AG08396 (cell line): ENCODE data around the gene PTPN20.
A peak's percentile ranks its signal among the peaks of the same experiment; 100 is the strongest.
"Not testable (repeated sequence)": the region's sequence is repeated elsewhere in the genome, so short reads cannot be mapped to it uniquely, and the experiment has no call there.

ENCODE experiments used
- DNase-seq: peaks from one replicate; pipeline ENCODE4 v3.0.0; 2012; ENCODE audit warnings: low spot score, mixed read lengths

The PTPN20 gene

GRCh38 chr10:46911144-46911876 is at the start of gene PTPN20:
PTPN20 (plus strand) TSS chr10:46911428; CDS start chr10:46932500, 21,072 bp downstream.
- peak; percentile 1 for DNase-seq

DNA sequence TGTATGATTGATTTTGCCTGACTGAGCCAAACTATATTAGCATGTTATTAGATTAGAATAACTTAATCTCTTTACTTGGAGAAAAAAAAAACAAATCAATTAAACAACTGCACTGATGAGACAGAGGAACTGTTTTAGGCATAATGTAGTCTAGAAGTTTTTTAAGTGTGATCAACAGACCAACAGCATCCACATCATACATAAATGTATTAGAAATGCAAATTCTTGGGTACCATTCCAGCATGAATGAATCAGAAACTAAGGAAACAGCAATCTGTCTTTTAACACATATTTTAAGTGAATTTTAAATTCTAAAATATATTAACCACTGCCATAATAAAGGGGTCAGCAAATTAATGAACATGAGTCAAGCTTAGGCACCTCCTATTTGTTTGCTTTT is 41.5 kb upstream of the PTPN20 start:
- not testable (repeated sequence) for DNase-seq

DNA sequence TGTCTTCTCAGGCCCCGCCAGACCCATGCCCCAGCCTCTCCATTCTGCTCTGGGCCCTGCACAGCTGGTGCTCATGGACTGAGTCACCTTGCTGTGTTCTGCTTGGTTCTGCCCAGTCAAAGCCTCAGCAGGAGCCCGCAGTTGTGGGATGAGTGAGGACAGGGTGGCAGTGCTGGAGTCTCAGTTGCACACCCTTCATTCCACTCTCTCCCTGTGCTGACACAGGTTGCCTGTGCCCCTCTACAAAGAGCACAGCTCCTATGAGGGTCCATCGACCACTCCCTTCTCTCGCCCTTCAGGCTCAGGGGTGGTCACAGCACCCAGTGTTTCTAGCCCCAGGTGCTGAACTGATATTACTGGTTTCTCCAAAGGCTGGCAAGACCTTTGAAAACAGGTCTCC is 39.6 kb upstream of the PTPN20 start:
- peak; percentile 0 for DNase-seq

GRCh38 chr10:46875304-46875703 is 35.9 kb upstream of the PTPN20 start:
- DNase-seq, result not testable (repeated sequence)

DNA sequence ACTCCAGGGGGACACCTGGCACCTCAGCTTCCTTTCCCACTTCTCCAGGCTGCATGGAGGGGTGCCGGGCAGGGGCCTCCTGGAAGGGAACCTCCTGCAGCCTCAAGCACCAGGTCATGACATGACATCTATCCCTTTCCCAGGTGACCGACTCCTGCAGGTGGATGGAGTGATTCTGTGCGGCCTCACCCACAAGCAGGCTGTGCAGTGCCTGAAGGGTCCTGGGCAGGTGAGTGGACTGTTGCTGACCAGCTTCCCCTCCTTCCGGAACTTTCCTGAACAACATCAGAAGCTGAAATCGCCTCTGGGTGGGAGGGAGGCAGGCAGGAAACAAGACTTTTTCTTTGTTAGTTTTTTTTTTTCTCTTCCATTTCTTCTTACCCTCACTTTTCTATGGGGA is 34.5 kb upstream of the PTPN20 start:
- DNase-seq, result not testable (repeated sequence)

GRCh38 chr10:46878761-46879160 is 32.5 kb upstream of the PTPN20 start:
- DNase-seq, result not testable (repeated sequence)

GRCh38 chr10:46890813-46891611 is 20.2 kb upstream of the PTPN20 start:
- not testable (repeated sequence) for DNase-seq

DNA sequence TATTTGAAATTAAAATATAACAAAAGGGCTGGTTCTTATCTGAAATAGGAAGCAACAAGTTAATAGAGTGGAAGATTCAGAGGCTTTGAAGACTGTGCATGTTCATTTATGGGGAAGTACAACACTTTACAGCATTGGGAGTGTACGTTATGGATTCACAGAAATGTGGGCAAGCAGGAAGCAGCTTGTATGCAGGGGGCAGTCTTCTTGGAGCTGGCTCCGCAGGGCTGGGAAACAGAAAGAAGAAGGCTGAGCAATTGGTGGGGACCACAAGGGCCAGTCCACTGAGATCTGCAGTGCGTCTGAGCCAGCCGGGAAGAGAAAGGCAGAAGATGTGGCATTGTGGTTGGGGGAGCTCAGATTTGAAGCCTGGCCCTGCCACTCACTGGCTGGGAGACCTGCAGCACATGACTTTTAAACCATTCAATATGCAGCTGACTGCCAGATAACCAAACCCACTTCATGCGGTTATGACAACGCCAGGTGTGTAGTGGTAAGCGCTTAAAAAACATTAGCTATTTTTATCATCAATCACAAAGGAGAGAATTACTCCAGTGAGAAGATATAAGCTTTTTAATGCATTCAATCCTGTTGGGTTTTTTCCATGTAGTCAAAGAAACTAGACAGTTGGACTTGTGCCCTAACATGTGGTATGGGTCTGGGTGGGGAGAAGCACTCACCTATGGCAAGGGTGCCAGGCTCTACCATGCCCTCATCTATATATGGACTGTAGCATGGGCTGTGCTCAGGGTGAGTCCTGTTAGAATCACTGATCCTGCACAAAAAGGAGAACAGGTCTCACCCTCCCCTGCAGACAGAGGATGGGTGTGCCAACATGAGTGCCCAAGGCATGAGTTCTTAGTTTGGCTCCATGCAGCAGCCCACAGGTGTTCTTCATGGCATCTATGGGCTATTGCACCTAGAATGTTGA is 14.2 kb upstream of the PTPN20 start:
- not testable (repeated sequence) for DNase-seq

- DNase-seq, result not testable (repeated sequence)
These were observed 10.0 kb upstream of the PTPN20 start for GRCh38 chr10:46901247-46901646.

DNA sequence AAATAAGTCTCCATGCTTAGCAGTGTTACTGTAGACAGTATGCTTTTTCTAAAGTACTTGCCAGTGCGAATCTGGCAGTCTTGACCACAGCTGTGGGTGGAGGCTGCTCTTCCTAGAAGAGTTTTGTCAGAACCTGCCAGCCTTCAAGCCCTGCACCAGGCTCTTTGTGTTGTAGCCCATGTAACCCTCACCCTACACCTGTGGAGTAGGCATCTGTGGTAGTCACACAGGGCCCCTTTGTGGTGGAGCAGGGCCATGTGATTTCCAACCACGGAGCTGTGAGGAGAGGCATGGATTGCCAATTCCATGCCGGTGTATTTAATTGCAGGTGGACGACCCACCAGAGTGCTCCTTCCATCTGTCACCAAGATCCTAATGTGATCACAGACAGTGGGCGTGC is 7.4 kb upstream of the PTPN20 start:
- DNase-seq, result not testable (repeated sequence)

- not testable (repeated sequence) for DNase-seq
These were observed 4.9 kb upstream of the PTPN20 start for GRCh38 chr10:46906359-46906758.

DNA sequence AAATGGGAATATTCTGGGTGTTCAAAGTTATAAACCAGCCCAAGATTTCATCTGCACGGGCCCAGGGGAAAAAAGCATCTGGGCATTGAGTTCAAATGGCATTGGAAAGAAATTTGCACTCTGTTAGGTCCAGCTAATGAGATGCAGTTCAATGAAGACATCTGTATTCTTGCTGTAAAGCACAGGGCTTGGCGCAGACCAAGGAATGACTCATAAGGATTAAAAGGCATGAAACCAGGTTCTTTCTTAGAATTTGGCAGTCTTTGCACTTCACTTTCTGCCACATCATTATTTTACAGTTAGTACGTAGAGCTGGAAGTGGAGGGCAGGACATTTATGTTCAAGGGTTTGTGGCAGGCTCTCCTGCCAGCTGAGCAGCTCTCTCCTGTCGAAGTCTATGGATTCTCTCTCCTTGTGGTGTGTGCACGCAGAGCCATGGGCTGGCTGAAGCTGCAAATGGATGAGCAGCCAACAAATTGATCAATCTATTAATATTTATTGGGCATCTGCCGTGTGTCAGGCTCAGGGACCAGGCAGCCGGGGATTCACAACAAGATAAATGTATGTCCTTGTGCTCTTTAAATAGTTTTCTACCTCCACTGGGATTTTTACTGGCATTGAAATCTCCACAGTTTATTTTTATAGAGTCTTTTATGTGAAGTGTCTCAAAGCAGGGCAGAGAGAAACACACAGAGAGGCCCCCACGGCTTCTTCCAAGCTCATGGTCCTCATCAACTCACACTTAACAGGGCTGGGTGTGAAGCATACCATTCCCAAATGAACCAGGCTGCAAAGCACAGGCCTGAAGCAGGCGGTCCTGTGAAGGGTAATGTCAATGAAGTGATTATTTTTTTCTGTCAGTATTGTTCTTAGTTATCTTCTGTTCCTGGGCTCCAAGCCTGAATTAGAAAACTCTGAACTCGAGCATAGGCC is 3.8 kb upstream of the PTPN20 start:
- not testable (repeated sequence) for DNase-seq

GRCh38 chr10:46922498-46922897 is 11.3 kb downstream of the PTPN20 start:
- DNase-seq, result not testable (repeated sequence)

DNA sequence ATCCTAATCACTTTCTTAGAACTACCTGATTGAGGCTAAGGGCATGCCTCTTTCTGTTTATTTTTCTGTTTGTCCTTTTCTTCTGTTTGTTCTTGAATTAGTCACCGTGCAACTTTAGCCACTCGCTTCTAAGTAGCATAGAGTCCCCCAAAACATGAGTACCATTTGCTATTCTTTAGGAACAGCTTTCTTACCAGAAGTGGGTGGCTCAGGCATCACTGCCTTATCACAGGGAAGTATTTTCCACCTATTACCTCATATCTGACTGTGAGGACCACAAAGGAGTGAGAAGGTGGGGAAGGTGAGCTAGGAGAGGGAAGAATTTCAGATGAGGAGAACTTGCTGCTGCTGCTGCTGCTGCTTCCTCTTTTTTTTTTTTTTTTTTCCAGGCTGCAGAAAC is 13.9 kb downstream of the PTPN20 start:
- not testable (repeated sequence) for DNase-seq

GRCh38 chr10:46925853-46926252 is 14.6 kb downstream of the PTPN20 start:
- not testable (repeated sequence) for DNase-seq

DNA sequence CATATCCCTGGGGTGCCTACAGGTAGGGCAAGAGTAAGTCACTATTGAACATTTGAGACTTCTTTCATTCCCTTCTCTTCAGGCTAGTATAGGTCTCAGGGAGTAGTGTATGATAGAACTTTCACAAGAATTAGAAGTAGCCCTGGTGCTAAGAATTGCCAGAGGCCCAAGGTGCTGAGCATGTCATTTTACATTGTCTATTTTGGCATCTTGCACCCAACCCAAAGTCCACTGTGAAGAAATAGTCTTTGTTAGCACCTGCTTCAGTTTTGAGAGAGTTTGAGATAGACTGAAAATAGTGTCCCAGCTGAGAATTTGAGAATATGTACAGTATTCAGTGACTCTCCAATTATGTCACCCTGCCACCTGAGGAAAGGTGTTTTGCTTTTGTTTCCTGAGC is 17.6 kb downstream of the PTPN20 start:
- DNase-seq, result not testable (repeated sequence)

- DNase-seq, result not testable (repeated sequence)
These were observed 21.2 kb downstream of the PTPN20 start for GRCh38 chr10:46932383-46932782.

- not testable (repeated sequence) for DNase-seq
These were observed 29.9 kb downstream of the PTPN20 start for GRCh38 chr10:46941091-46941490.

- not testable (repeated sequence) for DNase-seq
These were observed 37.7 kb downstream of the PTPN20 start for GRCh38 chr10:46948687-46949518.

DNA sequence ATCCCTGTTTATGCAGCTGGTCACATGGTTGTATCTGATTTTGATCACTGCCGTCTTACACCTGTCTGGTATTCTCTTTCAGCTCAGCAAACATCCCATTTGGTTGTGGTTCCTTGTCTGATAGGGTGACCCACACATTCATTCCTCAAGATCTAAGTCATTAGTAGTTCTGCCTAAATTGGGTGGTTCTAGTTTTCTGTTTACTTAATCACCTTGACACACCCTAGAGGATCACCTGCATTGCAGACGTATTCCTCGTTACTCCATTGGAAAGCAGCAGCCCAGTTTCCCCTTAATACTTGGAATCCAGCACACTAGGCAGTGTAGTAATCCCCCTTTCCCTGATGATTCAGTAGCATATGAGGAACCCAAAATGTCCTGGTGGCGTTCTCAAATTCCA is 41.3 kb downstream of the PTPN20 start:
- DNase-seq, result not testable (repeated sequence)
